Measurements from ENCODE around the gene SEMA5A. TPM values are rescaled to one million over a fixed set of nuclear protein-coding genes. Genes with fewer than 3 reads are reported as not detected.

The SEMA5A gene
- total RNA-seq, 1 donor from 2014 or later, result 0.51 TPM

GRCh38 chr5:9587135-9587534, 41.3 kb upstream of the SEMA5A start:
- no peaks in the 10 kb centered on the region for H3K4me1 Mint-ChIP-seq (ENCODE audit: low read depth, unreplicated experiment)
- H3K4me3 Mint-ChIP-seq (ENCODE audit: unreplicated experiment), result no peak overlapping the region
- H3K27ac Mint-ChIP-seq (ENCODE audit: unreplicated experiment), result no peak overlapping the region
- no peaks in the 10 kb centered on the region for H3K36me3 Mint-ChIP-seq (ENCODE audit: unreplicated experiment)
- H3K9me3 Mint-ChIP-seq (ENCODE audit: unreplicated experiment), result peaks cover 1% of the 10 kb centered on the region
- TF ChIP-seq CTCF (IDR thresholded peaks at IDR 0.05; ENCODE audit: partially characterized antibody, unreplicated experiment), result no peak
- DNase-seq, result no peak
- no peaks in the 10 kb centered on the region for H3K27me3 Mint-ChIP-seq (ENCODE audit: unreplicated experiment)

- no peaks in the 10 kb centered on the region for H3K36me3 Mint-ChIP-seq (ENCODE audit: unreplicated experiment)
- no peak for DNase-seq
- no peaks in the 10 kb centered on the region for H3K4me1 Mint-ChIP-seq (ENCODE audit: low read depth, unreplicated experiment)
- no peaks in the 10 kb centered on the region for H3K27me3 Mint-ChIP-seq (ENCODE audit: unreplicated experiment)
- no peak overlapping the region for H3K4me3 Mint-ChIP-seq (ENCODE audit: unreplicated experiment)
- no peak overlapping the region for H3K27ac Mint-ChIP-seq (ENCODE audit: unreplicated experiment)
- TF ChIP-seq CTCF (IDR thresholded peaks at IDR 0.05; ENCODE audit: partially characterized antibody, unreplicated experiment), result no peak
- no peaks in the 10 kb centered on the region for H3K9me3 Mint-ChIP-seq (ENCODE audit: unreplicated experiment)
Observed at GRCh38 chr5:9582406-9582805, 36.5 kb upstream of the SEMA5A start.

GRCh38 chr5:9573796-9574195, 27.9 kb upstream of the SEMA5A start:
- Mint-ChIP-seq H3K9me3 (ENCODE audit: unreplicated experiment) (no peaks in the 10 kb centered on the region), H3K4me1 (ENCODE audit: low read depth, unreplicated experiment) (no peaks in the 10 kb centered on the region), H3K27ac (ENCODE audit: unreplicated experiment) (no peak overlapping the region), H3K36me3 (ENCODE audit: unreplicated experiment) (no peaks in the 10 kb centered on the region), H3K4me3 (ENCODE audit: unreplicated experiment) (no peak overlapping the region), H3K27me3 (ENCODE audit: unreplicated experiment) (no peaks in the 10 kb centered on the region)
- no peak for TF ChIP-seq CTCF (IDR thresholded peaks at IDR 0.05; ENCODE audit: partially characterized antibody, unreplicated experiment)
- no peak for DNase-seq

- Mint-ChIP-seq H3K27ac (ENCODE audit: unreplicated experiment) (no peak overlapping the region), H3K36me3 (ENCODE audit: unreplicated experiment) (no peaks in the 10 kb centered on the region), H3K4me3 (ENCODE audit: unreplicated experiment) (no peak overlapping the region), H3K9me3 (ENCODE audit: unreplicated experiment) (no peaks in the 10 kb centered on the region), H3K27me3 (ENCODE audit: unreplicated experiment) (no peaks in the 10 kb centered on the region), H3K4me1 (ENCODE audit: low read depth, unreplicated experiment) (no peaks in the 10 kb centered on the region)
- no peak for DNase-seq
- no peak for TF ChIP-seq CTCF (IDR thresholded peaks at IDR 0.05; ENCODE audit: partially characterized antibody, unreplicated experiment)
Observed at GRCh38 chr5:9572246-9572645, 26.4 kb upstream of the SEMA5A start.

- no peak overlapping the region for H3K27ac Mint-ChIP-seq (ENCODE audit: unreplicated experiment)
- H3K36me3 Mint-ChIP-seq (ENCODE audit: unreplicated experiment), result no peaks in the 10 kb centered on the region
- TF ChIP-seq CTCF (IDR thresholded peaks at IDR 0.05; ENCODE audit: partially characterized antibody, unreplicated experiment), result no peak
- H3K4me1 Mint-ChIP-seq (ENCODE audit: low read depth, unreplicated experiment), result no peaks in the 10 kb centered on the region
- no peaks in the 10 kb centered on the region for H3K27me3 Mint-ChIP-seq (ENCODE audit: unreplicated experiment)
- no peak overlapping the region for H3K4me3 Mint-ChIP-seq (ENCODE audit: unreplicated experiment)
- no peak for DNase-seq
- no peaks in the 10 kb centered on the region for H3K9me3 Mint-ChIP-seq (ENCODE audit: unreplicated experiment)
Observed at GRCh38 chr5:9570876-9571275, 25.0 kb upstream of the SEMA5A start.
